Measurements from ENCODE around the gene FBXW4. TPM values are rescaled to one million over a fixed set of nuclear protein-coding genes. Genes with fewer than 3 reads are reported as not detected.

The FBXW4 gene
- total RNA-seq, 4 donors from 2014 or later = 57.0 to 84.8 (median 65.2) TPM

GRCh38 chr10:101726115-101726387, 31.1 kb upstream of the FBXW4 start:
- Histone ChIP-seq H3K4me1 (no peaks in the 10 kb centered on the region), H3K36me3 (no peaks in the 10 kb centered on the region), H3K9me3 (no peaks in the 10 kb centered on the region), H3K27me3 (no peaks in the 10 kb centered on the region), H3K27ac (no peak overlapping the region), H3K4me3 (no peak overlapping the region)
- TF ChIP-seq EP300 (IDR thresholded peaks at IDR 0.05) (no peak), CTCF (IDR thresholded peaks at IDR 0.05) (no peak), POLR2A (IDR thresholded peaks at IDR 0.05) (no peak)
- WGBS, 2 donors = 55 to 67% methylated on average over 2 of the region's 2 CpGs
- no peak for DNase-seq (ENCODE audit: low spot score in 2 of 2)

- Histone ChIP-seq H3K27ac (no peak overlapping the region), H3K9me3 (no peaks in the 10 kb centered on the region), H3K4me3 (no peak overlapping the region), H3K4me1 (no peaks in the 10 kb centered on the region), H3K36me3 (no peaks in the 10 kb centered on the region), H3K27me3 (peaks cover 0 to 1% of the 10 kb centered on the region in 2 donors)
- 41 to 48% methylated on average over 8 of the region's 8 CpGs for WGBS, 2 donors
- TF ChIP-seq EP300 (IDR thresholded peaks at IDR 0.05) = no peak
- DNase-seq (ENCODE audit: low spot score in 2 of 2) = no peak
These were observed 30.5 kb upstream of the FBXW4 start for GRCh38 chr10:101725296-101726114.

- Histone ChIP-seq H3K36me3 (no peaks in the 10 kb centered on the region), H3K4me1 (no peaks in the 10 kb centered on the region), H3K27ac (no peak overlapping the region), H3K27me3 (peaks cover 0 to 6% of the 10 kb centered on the region in 2 donors), H3K4me3 (no peak overlapping the region), H3K9me3 (no peaks in the 10 kb centered on the region)
- WGBS, 2 donors = 80 to 89% methylated on average over 2 of the region's 2 CpGs
- TF ChIP-seq POLR2A (IDR thresholded peaks at IDR 0.05) = no peak
- no peak for TF ChIP-seq EP300 (IDR thresholded peaks at IDR 0.05)
- TF ChIP-seq CTCF (IDR thresholded peaks at IDR 0.05) = no peak
- DNase-seq (ENCODE audit: low spot score in 2 of 2) = no peak
These were observed 29.5 kb upstream of the FBXW4 start for GRCh38 chr10:101724446-101724845.

- H3K27me3 ChIP-seq = peaks cover 0 to 6% of the 10 kb centered on the region in 2 donors
- no peak overlapping the region for H3K27ac ChIP-seq
- TF ChIP-seq CTCF (IDR thresholded peaks at IDR 0.05) = no peak
- no peak for TF ChIP-seq EP300 (IDR thresholded peaks at IDR 0.05)
- TF ChIP-seq POLR2A (IDR thresholded peaks at IDR 0.05) = no peak
- DNase-seq (ENCODE audit: low spot score in 2 of 2) = no peak
- WGBS, 2 donors = 98 to 100% methylated on average over 3 of the region's 3 CpGs
- no peaks in the 10 kb centered on the region for H3K36me3 ChIP-seq
- no peak overlapping the region for H3K4me3 ChIP-seq
- H3K9me3 ChIP-seq = no peaks in the 10 kb centered on the region
- H3K4me1 ChIP-seq = no peaks in the 10 kb centered on the region
These were observed 28.2 kb upstream of the FBXW4 start for GRCh38 chr10:101723176-101723575.

- DNase-seq (ENCODE audit: low spot score in 2 of 2) = no peak
- no peak overlapping the region for H3K27ac ChIP-seq
- no peaks in the 10 kb centered on the region for H3K4me1 ChIP-seq
- 76 to 93% methylated on average over 2 of the region's 2 CpGs for WGBS, 2 donors
- H3K9me3 ChIP-seq = no peaks in the 10 kb centered on the region
- TF ChIP-seq POLR2A (IDR thresholded peaks at IDR 0.05) (no peak), EP300 (IDR thresholded peaks at IDR 0.05) (no peak), CTCF (IDR thresholded peaks at IDR 0.05) (no peak)
- H3K4me3 ChIP-seq = no peak overlapping the region
- H3K27me3 ChIP-seq = peaks cover 0 to 6% of the 10 kb centered on the region in 2 donors
- H3K36me3 ChIP-seq = no peaks in the 10 kb centered on the region
These were observed 26.8 kb upstream of the FBXW4 start for GRCh38 chr10:101721806-101722205.
